GM21381 (cell line): Measurements from ENCODE around the gene USP11.

Experiments
- ATAC-seq: cut with Tn5 transposase; IDR thresholded peaks from one replicate; pipeline ENCODE4 v1.9.1; 2021; ENCODE audit warnings: mild to moderate bottlenecking, moderate library complexity; ENCODE audit not compliant: unreplicated experiment

Gene USP11

DNA sequence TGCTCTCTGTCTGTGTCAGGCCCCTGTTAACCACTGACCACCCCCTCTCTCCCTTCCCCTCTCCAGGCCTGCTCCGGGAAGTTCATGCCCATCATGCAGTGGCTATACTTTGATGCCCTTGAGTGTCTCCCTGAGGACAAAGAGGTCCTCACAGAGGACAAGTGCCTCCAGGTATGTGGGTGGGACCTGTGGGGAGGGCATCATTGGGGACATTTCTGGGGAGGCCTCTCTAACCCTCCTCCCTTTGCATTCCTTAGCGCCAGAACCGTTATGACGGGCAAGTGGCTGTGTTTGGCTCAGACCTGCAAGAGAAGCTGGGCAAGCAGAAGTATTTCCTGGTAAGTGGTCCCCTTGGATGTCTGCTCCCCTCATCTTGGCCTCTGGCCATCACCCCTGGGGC is 29.9 kb upstream of the USP11 start:
- no peak for ATAC-seq

- ATAC-seq: no peak
Observed at GRCh38 chrX:47204970-47205369, 27.8 kb upstream of the USP11 start.

GRCh38 chrX:47206316-47206715 is 26.5 kb upstream of the USP11 start:
- ATAC-seq: no peak

GRCh38 chrX:47208108-47208507 is 24.7 kb upstream of the USP11 start:
- no peak for ATAC-seq

GRCh38 chrX:47209508-47210238 is 23.1 kb upstream of the USP11 start:
- ATAC-seq: no peak

- no peak for ATAC-seq
Observed at GRCh38 chrX:47210661-47211425, 22.0 kb upstream of the USP11 start.

DNA sequence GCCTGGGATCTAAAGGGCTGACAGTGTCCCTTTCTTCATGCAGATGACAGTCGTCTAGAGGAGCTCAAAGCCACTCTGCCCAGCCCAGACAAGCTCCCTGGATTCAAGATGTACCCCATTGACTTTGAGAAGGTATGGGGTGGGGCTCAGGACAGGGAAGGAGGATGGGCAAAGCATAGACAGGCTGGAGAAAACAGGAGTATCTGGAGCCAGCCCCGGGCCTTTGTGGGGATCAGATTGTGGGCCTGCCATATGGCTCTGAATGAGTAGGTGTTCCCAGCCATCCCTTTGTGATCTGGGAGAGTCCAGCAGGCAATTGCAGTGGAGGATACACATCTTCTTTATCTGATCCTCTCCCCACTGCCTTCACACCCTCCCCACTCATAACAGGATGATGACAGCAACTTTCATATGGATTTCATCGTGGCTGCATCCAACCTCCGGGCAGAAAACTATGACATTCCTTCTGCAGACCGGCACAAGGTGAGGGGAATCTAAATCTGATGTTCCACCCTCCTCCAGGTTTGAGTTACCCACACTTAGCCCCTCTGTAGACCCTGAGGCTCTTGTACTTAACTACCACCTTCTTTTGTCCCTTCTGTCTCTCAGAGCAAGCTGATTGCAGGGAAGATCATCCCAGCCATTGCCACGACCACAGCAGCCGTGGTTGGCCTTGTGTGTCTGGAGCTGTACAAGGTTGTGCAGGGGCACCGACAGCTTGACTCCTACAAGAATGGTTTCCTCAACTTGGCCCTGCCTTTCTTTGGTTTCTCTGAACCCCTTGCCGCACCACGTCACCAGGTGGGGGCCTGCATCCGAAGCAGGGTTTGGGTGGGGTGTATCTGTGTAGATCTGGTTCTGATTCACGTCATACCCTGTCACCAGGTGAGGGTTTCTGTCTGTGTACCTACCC is 20.2 kb upstream of the USP11 start:
- ATAC-seq: no peak

- ATAC-seq: no peak
Observed at GRCh38 chrX:47214435-47215077, 18.3 kb upstream of the USP11 start.

DNA sequence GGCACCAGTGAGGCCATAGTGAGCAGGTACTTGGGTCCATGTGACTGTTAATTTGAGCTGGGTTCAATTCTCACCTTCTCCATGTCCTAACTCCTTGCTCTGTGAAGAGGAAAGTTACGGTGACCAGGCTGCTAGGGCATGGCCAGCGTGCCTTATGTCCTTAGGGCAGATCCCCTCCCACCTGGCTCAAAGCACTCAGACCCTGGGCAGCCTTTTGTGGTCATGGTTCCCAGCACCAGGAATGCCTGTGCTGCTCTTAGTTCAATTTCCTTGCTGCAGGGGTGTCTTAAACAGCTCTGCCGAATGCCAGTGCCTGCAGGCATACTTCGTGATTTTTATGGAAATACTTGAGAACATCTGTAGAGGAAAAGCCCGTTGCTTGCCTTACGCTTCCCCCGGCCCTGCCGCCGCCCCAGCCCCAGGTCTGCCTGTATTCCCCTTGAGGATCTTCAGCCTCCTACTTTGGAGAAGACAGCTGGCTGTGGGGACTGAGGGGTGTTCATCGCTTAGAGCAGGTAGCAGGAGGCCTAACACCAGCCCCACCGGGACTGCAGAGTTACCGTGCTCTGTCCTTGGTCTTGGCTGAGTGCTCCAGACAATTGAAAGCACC is 17.4 kb upstream of the USP11 start:
- no peak for ATAC-seq

DNA sequence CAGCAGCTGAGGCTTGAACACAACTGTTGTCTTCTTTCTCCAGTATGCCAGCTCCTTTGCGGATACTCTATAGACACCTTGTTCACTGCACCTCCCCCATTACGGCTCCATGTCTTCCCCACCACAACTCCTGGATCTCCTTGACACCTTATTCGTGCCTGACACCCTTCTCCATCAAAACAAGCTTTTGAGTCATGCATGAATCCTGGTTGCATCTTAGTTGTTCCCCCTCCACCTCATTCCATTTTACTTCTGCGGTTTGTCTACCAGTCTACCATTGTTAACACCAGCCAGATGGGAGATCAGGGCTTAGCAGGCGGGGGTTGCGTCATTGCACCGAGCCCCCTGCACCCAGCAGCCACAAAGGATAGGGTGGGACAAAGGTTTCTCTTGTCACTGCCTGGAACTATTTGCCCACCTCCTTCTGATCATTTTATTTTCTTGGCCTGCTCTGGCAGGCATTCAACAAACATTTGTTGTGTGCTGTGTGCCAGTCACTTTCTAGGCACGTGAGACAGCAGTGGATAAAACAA is 16.4 kb upstream of the USP11 start:
- no peak for ATAC-seq

- no peak for ATAC-seq
Observed at GRCh38 chrX:47217121-47217851, 15.5 kb upstream of the USP11 start.

GRCh38 chrX:47217852-47218279 is 14.9 kb upstream of the USP11 start:
- peak; percentile 83 for ATAC-seq

DNA sequence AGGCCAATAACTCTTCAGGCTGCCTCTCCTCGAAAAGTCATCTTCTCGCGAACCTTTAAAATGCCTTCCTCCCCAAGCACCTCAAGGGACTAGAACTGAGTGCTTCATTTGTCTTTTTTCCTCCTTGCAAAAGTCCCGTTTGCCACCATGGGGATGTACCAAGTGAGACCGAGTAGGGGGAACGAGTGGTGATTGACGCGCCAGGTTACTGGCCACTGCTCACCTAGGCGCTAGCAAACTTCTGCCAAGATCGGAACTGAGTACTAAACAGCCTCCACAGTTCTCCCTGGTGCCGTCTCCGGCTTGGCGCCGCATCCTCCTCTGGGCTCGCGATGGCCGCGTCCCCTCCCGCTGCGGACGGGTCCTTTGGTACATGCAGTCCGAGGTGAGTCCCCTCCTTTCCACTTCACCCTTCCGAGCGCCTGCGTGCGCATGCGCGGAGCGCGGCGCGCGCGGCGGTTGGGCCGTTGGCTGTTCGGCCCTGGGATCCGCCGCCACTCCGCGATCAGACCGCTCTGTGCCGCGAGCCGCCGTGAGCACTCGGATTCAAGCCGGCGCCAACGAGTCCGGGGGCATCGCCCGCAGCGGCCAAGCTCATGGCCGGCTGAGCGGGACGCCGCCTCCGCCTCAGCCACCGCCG is 14.4 kb upstream of the USP11 start, which contains the start of gene CDK16:
Gene CDK16, plus strand, starts transcription at position 402 of the 640 bp plus-strand sequence. CDS start 4,877 bp downstream, outside the sequence.
- peak; percentile 37 for ATAC-seq

DNA sequence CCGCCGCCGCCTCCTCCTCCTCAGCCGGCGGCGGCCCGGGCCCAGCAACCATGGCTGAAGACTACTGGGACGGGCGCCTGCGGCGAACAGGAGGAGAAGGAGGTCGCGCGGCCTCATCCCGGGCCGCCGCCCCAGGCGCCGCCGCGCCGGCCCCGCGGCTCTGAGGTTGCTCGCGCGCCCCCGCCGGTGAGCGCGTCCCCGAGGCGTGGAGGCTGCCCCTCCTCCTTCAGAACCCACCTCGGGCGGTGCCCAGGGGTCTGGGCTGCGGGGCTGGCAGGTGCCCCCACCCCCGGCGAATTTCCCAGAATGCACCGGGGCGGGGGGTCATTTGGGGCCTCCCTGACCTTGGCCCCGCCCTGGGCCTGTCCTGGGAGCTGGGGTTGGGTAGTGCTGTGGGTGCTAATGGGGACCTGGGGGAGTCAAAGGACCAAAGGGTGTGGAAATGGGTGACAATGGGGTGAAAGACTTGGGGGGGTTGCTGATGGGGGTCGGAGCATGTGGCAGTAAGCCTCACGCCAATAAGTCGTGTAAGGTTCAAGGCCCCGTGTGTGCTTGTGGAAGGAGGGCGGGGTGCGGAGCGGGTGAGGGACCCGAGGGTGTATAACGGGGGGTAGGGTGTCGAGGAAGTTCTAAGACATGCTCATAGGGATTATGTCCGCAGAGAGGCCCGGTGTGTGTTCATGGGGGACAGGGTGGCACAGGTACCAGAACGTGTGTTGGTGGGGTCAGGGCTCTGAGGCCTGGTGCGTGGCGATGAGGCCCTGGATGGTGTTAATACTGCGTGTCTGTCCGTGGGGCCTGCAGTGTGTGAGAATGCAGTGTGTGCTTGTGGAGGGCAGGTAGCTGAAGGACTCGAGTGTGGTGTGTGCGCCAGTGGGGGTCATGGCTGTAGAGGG is 13.6 kb upstream of the USP11 start:
- ATAC-seq: no peak

GRCh38 chrX:47221756-47222155 is 11.1 kb upstream of the USP11 start:
- no peak for ATAC-seq

DNA sequence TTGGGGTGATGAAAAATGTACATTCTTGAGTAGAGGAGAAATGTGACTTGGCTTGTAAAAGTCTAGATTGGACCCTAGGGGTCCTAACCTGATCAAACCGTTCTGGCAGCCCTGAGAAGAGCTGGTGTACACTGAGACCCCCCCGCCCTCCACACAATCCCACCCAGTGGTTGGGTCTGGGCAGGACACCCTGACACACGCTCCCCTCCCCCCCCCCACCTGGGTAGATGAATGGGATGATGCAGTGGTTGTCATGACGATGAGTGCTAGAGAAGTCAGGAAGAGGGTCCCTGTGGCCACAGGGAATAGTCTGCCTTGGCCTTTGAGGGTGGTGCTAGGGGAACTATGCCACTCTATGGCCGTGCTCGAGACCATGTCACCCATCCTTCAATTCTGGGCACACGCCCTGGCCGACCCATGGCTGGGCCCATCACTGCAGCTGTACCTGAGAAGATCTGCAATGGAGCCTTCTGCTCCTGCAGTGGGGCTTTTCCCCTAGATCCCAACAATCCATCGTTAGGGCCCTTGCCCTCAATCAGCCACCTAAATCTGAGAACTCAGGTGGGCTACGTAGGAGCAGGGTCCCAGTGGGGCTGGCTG is 10.0 kb upstream of the USP11 start:
- ATAC-seq: no peak

GRCh38 chrX:47223476-47224250 is 9.1 kb upstream of the USP11 start:
- no peak for ATAC-seq
